Tibial nerve (tissue), 4 donors: ENCODE measurements around the gene ARHGEF9.

ENCODE experiments used
- EP300 ChIP-seq, 2 donors: sonication (generic); formaldehyde crosslinking; IDR thresholded peaks; one replicate each; pipeline ENCODE4 v1.6.1; 2017; ENCODE audit warnings: antibody characterized with exemption in 2 of 2, mild to moderate bottlenecking in 1 of 2
- POLR2A ChIP-seq, 2 donors: fragments of 450-650 bp; IDR thresholded peaks; one replicate each; pipeline ENCODE4 v1.6.1; 2017; ENCODE audit warnings: antibody characterized with exemption in 2 of 2, mild to moderate bottlenecking in 2 of 2, moderate library complexity in 2 of 2
- TF ChIP-seq, protein P1 (sequence below), 5 experiments: fragments of 200-600 bp in 3 of 5; fragments of 450-650 bp in 2 of 5; sonication (generic) in 3 of 5; IDR thresholded peaks; one replicate each; pipeline ENCODE4 v1.5.1; 2016 to 2019; ENCODE audit warnings: antibody characterized with exemption in 5 of 5, mild to moderate bottlenecking in 3 of 5, moderate library complexity in 2 of 5

DNA sequence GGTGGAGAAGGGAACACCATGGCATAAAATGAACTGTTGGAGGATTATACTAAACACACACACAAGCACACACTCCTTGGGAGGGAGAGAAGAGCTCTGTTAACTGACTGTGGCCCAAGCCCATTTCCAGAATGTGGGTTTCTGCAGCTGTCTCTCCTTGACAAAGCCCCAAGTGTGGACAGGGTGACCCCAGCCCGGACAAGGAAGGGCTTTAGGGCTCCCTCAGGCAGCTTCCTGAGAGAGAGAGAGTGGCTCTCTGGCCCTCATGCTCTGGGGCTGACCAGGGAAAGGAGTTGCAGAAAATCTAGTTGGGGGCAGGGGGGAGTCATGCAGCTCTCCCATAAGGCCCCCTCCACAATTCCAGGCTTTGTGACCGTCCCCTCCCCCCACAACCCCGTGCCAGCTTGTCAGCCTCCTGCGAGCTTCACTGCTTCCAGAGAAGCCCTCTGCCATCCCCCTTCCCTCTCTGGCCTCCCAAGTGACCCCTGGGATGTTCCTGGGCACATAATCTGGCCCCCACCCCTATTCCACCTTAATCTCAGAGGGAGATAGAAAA lies 590 bp downstream of the ARHGEF9 start:
- no peak for TF ChIP-seq POLR2A (IDR thresholded peaks at IDR 0.05)
- TF ChIP-seq, protein P1, sequence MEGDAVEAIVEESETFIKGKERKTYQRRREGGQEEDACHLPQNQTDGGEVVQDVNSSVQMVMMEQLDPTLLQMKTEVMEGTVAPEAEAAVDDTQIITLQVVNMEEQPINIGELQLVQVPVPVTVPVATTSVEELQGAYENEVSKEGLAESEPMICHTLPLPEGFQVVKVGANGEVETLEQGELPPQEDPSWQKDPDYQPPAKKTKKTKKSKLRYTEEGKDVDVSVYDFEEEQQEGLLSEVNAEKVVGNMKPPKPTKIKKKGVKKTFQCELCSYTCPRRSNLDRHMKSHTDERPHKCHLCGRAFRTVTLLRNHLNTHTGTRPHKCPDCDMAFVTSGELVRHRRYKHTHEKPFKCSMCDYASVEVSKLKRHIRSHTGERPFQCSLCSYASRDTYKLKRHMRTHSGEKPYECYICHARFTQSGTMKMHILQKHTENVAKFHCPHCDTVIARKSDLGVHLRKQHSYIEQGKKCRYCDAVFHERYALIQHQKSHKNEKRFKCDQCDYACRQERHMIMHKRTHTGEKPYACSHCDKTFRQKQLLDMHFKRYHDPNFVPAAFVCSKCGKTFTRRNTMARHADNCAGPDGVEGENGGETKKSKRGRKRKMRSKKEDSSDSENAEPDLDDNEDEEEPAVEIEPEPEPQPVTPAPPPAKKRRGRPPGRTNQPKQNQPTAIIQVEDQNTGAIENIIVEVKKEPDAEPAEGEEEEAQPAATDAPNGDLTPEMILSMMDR (IDR thresholded peaks at IDR 0.05), result no peak
- no peak for TF ChIP-seq EP300 (IDR thresholded peaks at IDR 0.05)
